A673 (cell line): ENCODE data around the gene GJB2.

Source experiments
- CTCF ChIP-seq: fragments of 300-800, 200-600 bp; sonication (generic); conservative IDR thresholded peaks from 2 replicates; pipeline ENCODE4 v1.5.1; 2017; ENCODE audit warnings: low read depth, mild to moderate bottlenecking, antibody characterized with exemption, low read length, moderate library complexity, mixed read lengths
- EZH2 ChIP-seq: fragments of 200-600 bp; sonication (generic); IDR thresholded peaks from 2 replicates; pipeline ENCODE4 v1.6.1; 2017; ENCODE audit warnings: borderline replicate concordance, low read depth, mild to moderate bottlenecking, mixed read lengths, antibody characterized with exemption, low read length; ENCODE audit not compliant: poor library complexity, severe bottlenecking

GRCh38 chr13:20193907-20194631 lies 1.3 kb upstream of the GJB2 start:
- TF ChIP-seq CTCF (no peak), EZH2 (no peak)
